Measurements from ENCODE around the gene MDM2. TPM values are rescaled to one million over a fixed set of nuclear protein-coding genes. Genes with fewer than 3 reads are reported as not detected.

MDM2 gene
- polyA plus RNA-seq, 3 donors = 16.2 to 39.9 (median 27.6) TPM

DNA sequence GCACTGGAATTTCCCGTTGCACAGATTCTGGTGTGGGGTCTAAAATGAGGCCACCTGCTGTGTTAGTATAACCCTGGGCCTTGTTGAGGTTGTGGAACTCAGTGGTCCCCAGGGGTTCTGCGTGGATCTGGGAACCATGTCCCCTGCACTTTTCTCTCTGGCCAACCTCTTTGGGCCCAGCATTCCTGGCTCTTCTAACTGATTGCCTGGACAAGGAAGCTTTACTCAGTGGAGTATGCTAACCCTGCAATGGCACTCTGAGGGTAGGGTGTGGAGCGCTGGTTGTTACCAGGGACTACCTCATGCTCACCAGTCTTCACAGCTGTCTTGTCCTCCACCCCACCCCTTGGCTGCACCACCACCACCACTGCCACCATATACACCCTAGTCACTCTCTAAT is 85.8 kb downstream of the MDM2 start:
- no peaks in the 10 kb centered on the region for H3K36me3 ChIP-seq (replicated peaks in 1 of 2; ENCODE audit: control insufficient read depth in 1 of 2, insufficient read depth in 2 of 2, low read length in 2 of 2)
- H3K27ac ChIP-seq (ENCODE audit: low read depth in 1 of 2, low read length in 2 of 2) = no peak overlapping the region
- H3K4me3 Mint-ChIP-seq = no peak overlapping the region
- H3K36me3 Mint-ChIP-seq = peaks cover 16 to 18% of the 10 kb centered on the region in 2 donors
- H3K79me2 ChIP-seq (ENCODE audit: insufficient read depth, low read length) = peaks cover 5% of the 10 kb centered on the region
- H3K27me3 ChIP-seq (ENCODE audit: control insufficient read depth in 2 of 2, insufficient read depth in 2 of 2, low read length in 2 of 2) = no peaks in the 10 kb centered on the region
- intact Hi-C loops (cut with micrococcal nuclease) = no loop called here
- H3K27ac Mint-ChIP-seq = no peak overlapping the region
- H3K9ac ChIP-seq (ENCODE audit: insufficient read depth, low read length, poor library complexity, severe bottlenecking) = no peak overlapping the region
- H3K4me2 ChIP-seq (replicated peaks; ENCODE audit: extremely low read depth, low read length, poor library complexity, severe bottlenecking) = no peak overlapping the region
- 93% methylated on average over 2 of the region's 3 CpGs for WGBS (ENCODE audit: insufficient coverage)
- peaks cover 8 to 15% of the 10 kb centered on the region in 2 donors for H3K4me1 ChIP-seq (ENCODE audit: control insufficient read depth in 1 of 2, insufficient read depth in 2 of 2, low read length in 2 of 2)
- TF ChIP-seq, protein P1, sequence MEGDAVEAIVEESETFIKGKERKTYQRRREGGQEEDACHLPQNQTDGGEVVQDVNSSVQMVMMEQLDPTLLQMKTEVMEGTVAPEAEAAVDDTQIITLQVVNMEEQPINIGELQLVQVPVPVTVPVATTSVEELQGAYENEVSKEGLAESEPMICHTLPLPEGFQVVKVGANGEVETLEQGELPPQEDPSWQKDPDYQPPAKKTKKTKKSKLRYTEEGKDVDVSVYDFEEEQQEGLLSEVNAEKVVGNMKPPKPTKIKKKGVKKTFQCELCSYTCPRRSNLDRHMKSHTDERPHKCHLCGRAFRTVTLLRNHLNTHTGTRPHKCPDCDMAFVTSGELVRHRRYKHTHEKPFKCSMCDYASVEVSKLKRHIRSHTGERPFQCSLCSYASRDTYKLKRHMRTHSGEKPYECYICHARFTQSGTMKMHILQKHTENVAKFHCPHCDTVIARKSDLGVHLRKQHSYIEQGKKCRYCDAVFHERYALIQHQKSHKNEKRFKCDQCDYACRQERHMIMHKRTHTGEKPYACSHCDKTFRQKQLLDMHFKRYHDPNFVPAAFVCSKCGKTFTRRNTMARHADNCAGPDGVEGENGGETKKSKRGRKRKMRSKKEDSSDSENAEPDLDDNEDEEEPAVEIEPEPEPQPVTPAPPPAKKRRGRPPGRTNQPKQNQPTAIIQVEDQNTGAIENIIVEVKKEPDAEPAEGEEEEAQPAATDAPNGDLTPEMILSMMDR (IDR thresholded peaks at IDR 0.05) = no peak
- H3K4me3 ChIP-seq (replicated peaks in 1 of 3; ENCODE audit: low read depth in 2 of 3, low read length in 3 of 3) = no peak overlapping the region
- DNase-seq = no peak
- H3K4me1 Mint-ChIP-seq = peaks cover 20% of the 10 kb centered on the region
- no peak overlapping the region for H2AFZ ChIP-seq (ENCODE audit: insufficient read depth, low read depth, low read length, poor library complexity, severe bottlenecking)
- peaks cover 0 to 2% (median 0%) of the 10 kb centered on the region in 7 donors for H3K9me3 Mint-ChIP-seq
- H3K27me3 Mint-ChIP-seq (ENCODE audit: low read depth in 3 of 3) = peaks cover 0 to 3% (median 0%) of the 10 kb centered on the region in 3 donors
- H4K20me1 ChIP-seq (ENCODE audit: insufficient read depth, low read length) = no peaks in the 10 kb centered on the region
- H3K9me3 ChIP-seq (replicated peaks in 1 of 2; ENCODE audit: control insufficient read depth in 1 of 2, insufficient read depth in 1 of 2, low read length in 2 of 2) = no peaks in the 10 kb centered on the region

DNA sequence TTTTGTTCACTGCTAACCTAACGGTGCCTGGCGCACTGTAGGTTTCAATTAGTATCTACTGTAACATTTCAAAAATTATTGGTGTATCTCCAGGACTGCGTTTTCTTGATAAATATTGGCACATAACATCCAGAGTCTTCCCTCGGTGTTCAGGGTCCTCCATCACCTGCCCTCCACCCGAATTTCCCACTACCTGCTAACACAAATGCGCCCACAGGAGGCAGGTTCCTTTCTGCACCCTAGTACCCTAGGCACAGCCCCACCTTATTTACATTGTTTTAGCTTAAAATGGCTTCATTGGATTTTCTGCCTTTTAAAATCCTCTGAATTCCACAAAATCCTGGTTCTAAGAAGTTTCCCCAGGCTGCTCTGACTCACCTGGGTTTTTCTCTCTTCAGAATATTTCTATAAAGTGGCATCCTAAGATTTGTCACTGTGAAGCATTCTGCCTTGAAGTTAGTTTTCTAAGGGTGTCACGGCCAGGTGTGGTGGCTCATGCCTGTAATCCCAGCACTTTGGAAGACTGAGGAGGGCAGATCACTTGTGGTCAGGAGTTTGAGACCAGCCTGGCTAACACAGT is 86.4 kb downstream of the MDM2 start:
- Histone ChIP-seq H2AFZ (ENCODE audit: insufficient read depth, low read depth, low read length, poor library complexity, severe bottlenecking) (no peak overlapping the region), H4K20me1 (ENCODE audit: insufficient read depth, low read length) (no peaks in the 10 kb centered on the region), H3K4me3 (replicated peaks in 1 of 3; ENCODE audit: low read depth in 2 of 3, low read length in 3 of 3) (no peak overlapping the region), H3K79me2 (ENCODE audit: insufficient read depth, low read length) (peaks cover 5% of the 10 kb centered on the region), H3K27me3 (ENCODE audit: control insufficient read depth in 2 of 2, insufficient read depth in 2 of 2, low read length in 2 of 2) (no peaks in the 10 kb centered on the region), H3K27ac (ENCODE audit: low read depth in 1 of 2, low read length in 2 of 2) (no peak overlapping the region), H3K36me3 (replicated peaks in 1 of 2; ENCODE audit: control insufficient read depth in 1 of 2, insufficient read depth in 2 of 2, low read length in 2 of 2) (no peaks in the 10 kb centered on the region), H3K4me2 (replicated peaks; ENCODE audit: extremely low read depth, low read length, poor library complexity, severe bottlenecking) (no peak overlapping the region), H3K9me3 (replicated peaks in 1 of 2; ENCODE audit: control insufficient read depth in 1 of 2, insufficient read depth in 1 of 2, low read length in 2 of 2) (no peaks in the 10 kb centered on the region), H3K4me1 (ENCODE audit: control insufficient read depth in 1 of 2, insufficient read depth in 2 of 2, low read length in 2 of 2) (peaks cover 8 to 15% of the 10 kb centered on the region in 2 donors), H3K9ac (ENCODE audit: insufficient read depth, low read length, poor library complexity, severe bottlenecking) (no peak overlapping the region)
- DNase-seq = no peak
- no peak overlapping the region for H3K4me3 Mint-ChIP-seq
- peaks cover 20% of the 10 kb centered on the region for H3K4me1 Mint-ChIP-seq
- intact Hi-C loops (cut with micrococcal nuclease) = no loop called here
- H3K9me3 Mint-ChIP-seq = peaks cover 0 to 2% (median 0%) of the 10 kb centered on the region in 7 donors
- H3K27ac Mint-ChIP-seq = peak overlapping the region in 1 of 7 donors; percentile 34
- TF ChIP-seq, protein P1 (IDR thresholded peaks at IDR 0.05) = no peak
- peaks cover 16 to 18% of the 10 kb centered on the region in 2 donors for H3K36me3 Mint-ChIP-seq
- H3K27me3 Mint-ChIP-seq (ENCODE audit: low read depth in 3 of 3) = peaks cover 0 to 3% (median 0%) of the 10 kb centered on the region in 3 donors
- WGBS (ENCODE audit: insufficient coverage) = 96% methylated on average over 3 of the region's 7 CpGs
